ENCODE measurements around the gene OR7D4.

- TF ChIP-seq CTCF (IDR thresholded peaks at IDR 0.05): no peak
- TF ChIP-seq POLR2AphosphoS5 (IDR thresholded peaks at IDR 0.05): no peak
Measured at GRCh38 chr19:9219489-9219888, at the start of gene OR7D4.

Measured in transverse colon (tissue), 4 donors.